ENCODE measurements around the gene SYT5.
"Not testable (repeated sequence)": the region's sequence is repeated elsewhere in the genome, so short reads cannot be mapped to it uniquely, and the experiment has no call there.

SYT5 gene

DNA sequence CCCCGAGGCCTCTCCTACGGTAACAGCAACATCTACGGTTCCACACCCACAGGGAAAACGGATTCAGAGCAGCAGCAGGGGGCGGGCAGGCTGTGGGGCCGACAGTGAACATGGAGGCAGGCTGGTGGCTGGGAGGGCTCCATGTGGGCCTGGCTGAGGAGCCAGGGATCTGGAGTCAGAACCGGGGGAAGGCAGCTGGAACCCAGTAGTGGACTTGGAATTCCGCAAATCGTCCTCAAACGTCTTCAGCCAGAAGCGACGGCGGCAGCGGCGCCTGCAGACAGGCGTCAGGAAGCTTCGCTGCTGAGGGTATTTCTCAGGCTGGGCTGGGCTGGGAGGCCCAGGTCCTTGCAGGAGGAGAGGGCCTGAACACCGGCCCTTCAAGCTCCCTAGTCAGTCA, 46.7 kb upstream of the SYT5 start:
- no peak overlapping the region for H3K4me3 ChIP-seq (ENCODE audit: low read depth, low read length)
- TF ChIP-seq, protein P1, sequence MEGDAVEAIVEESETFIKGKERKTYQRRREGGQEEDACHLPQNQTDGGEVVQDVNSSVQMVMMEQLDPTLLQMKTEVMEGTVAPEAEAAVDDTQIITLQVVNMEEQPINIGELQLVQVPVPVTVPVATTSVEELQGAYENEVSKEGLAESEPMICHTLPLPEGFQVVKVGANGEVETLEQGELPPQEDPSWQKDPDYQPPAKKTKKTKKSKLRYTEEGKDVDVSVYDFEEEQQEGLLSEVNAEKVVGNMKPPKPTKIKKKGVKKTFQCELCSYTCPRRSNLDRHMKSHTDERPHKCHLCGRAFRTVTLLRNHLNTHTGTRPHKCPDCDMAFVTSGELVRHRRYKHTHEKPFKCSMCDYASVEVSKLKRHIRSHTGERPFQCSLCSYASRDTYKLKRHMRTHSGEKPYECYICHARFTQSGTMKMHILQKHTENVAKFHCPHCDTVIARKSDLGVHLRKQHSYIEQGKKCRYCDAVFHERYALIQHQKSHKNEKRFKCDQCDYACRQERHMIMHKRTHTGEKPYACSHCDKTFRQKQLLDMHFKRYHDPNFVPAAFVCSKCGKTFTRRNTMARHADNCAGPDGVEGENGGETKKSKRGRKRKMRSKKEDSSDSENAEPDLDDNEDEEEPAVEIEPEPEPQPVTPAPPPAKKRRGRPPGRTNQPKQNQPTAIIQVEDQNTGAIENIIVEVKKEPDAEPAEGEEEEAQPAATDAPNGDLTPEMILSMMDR (IDR thresholded peaks at IDR 0.05; ENCODE audit: insufficient read depth, low read depth, low read length, missing control alignments): no peak
- DNase-seq (ENCODE audit: low read depth): no peak

DNA sequence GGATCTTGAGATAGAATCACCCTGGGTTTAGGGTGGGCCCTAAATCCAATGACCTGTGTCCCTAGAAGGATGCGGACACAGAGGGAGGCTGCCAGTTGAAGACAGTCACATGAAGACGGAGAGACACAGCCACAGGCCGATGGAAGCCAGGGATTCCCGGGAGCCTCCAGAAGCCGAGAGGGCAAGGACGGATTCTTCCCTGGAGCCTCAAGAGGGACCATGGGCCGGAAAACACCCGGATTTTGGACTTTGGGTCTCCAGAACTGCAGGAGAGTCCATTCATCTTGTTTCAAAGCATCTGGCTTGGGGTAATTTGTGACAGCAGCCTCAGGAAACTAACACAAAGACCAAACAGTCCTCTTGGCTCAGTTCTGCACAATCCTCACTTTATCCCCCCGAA, 46.2 kb upstream of the SYT5 start:
- no peak overlapping the region for H3K4me3 ChIP-seq (ENCODE audit: low read depth, low read length)
- TF ChIP-seq, protein P1 (IDR thresholded peaks at IDR 0.05; ENCODE audit: insufficient read depth, low read depth, low read length, missing control alignments): no peak
- DNase-seq (ENCODE audit: low read depth): no peak

DNA sequence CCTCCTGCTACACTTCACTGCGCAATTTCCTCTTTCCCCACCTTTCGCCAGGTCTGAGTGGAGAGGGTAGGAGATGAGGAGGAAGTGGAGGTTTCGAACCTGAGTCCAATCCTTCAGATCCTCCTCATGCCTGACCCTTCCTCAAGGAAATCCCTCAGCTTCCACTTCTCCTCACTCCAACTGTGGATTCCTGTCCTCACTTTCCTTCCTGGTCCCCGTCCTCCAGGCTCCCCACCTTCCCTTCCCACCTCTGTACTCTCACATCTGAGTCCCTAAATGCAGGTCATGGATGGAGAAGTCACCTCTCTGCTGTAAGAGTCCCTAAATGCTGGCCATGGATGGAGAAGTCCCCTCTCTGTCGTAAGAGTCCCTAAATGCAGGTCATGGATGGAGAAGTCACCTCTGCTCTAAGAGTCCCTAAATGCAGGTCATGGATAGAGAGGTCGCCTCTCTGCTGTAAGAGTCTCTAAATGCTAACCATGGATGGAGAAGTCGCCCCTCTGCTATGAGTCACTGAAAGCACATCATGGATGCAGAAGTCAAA, 45.4 kb upstream of the SYT5 start:
- TF ChIP-seq, protein P1 (IDR thresholded peaks at IDR 0.05; ENCODE audit: insufficient read depth, low read depth, low read length, missing control alignments): no peak
- H3K4me3 ChIP-seq (ENCODE audit: low read depth, low read length): no peak overlapping the region
- DNase-seq (ENCODE audit: low read depth): no peak

DNA sequence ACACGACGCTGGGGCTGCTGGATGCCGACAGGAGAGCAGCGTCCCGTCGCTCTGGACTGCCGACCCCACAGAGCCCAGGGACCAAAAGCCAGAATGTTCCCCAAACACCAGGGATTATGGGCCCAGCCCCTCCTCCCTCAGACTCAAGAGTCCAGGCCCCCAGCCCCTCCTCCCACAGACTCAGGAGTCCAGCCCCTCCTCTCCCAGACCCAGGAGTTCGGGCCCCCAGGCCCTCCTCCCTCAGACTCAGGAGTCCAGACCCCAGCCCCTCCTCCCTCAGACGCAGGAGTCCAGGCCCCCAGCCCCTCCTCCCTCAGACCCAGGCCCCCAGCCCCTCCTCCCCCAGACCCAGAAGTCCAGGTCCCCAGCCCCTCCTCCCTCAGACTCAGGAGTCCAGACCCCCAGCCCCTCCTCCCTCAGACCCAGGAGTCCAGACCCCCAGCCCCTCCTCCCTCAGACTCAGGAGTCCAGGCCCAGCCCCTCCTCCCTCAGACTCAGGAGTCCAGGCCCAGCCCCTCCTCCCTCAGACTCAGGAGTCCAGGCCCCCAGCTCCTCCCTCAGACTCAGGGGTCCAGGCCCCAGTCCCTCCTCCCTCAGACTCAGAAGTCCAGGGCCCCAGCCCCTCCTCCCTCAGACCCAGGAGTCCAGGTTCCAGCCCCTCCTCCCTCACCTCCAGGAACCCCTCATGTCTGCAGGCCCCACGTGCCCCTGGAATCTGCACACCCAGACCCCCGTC, 44.8 kb upstream of the SYT5 start:
- DNase-seq (ENCODE audit: low read depth): not testable (repeated sequence)

DNA sequence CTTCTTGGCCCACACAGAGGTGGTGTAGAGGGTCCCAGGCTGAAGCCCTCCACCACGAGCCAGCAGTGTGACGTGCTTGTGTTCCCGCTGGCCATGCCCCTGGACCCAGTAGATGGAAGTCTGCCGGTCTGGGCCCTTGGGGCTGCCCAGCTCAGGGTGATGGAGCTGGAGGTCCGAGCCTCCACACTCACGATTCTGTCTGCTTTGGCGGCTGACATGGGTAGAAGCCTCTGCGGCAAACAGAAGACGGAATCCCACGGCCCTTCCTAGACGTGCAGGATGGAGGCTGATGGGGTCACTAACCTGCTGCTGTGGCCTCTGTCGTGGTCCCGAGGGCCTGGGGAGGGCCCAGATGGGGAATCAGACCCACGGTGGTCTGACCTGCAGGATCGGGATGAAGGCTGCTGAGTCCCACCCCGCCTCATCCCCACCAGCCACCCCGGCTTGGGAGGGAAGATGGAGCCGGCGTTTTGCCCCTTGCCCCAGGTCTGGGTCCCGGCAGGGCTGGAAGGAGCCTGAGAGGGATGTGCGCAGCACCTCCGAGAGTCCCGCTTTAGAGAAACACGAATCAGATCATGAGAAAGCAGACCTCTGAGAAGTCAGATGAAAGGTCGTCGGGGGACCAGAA, 44.1 kb upstream of the SYT5 start:
- TF ChIP-seq, protein P1 (IDR thresholded peaks at IDR 0.05; ENCODE audit: insufficient read depth, low read depth, low read length, missing control alignments): no peak
- no peak for DNase-seq (ENCODE audit: low read depth)
- no peak overlapping the region for H3K4me3 ChIP-seq (ENCODE audit: low read depth, low read length)

More for the DNA sequence above, 44.8 kb upstream of the SYT5 start:
- H3K4me3 ChIP-seq (ENCODE audit: low read depth, low read length): not testable (repeated sequence)

DNA sequence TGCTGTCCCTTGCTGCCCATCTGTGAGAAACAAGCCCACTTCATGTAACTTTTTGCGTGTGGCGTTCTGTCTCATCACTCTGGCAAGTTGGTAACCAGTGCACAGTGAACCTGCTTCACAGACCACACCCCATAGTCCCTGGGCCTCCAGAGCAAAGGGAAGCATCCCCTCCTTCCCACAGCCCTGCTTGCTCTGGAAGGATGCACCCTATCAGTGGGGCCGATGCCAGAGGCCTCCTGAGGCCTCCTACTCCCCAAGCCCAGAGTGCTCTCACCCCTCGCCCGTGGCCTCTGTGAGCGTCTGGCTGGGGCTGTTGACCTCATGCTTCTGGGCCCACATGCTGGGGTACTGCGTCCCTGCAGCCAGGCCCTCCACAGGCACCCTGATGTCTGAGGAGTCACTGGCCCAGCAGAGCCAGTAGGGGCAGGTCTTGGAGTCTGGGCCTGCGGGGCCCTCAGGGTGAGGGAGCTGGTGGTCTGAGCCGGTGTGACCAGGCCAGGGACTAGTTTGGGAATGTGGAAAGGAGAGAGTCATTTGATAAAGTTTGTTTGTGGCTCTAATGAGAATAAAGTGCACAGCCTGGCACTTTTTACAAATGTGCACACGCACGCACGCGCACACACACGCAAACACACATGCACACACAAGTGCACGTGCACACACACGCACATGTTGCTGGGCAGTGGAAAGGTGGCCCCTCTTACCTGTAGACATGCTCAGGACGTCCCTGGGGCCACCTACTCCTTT, 43.4 kb upstream of the SYT5 start:
- TF ChIP-seq, protein P1 (IDR thresholded peaks at IDR 0.05; ENCODE audit: insufficient read depth, low read depth, low read length, missing control alignments): no peak
- no peak for DNase-seq (ENCODE audit: low read depth)
- no peak overlapping the region for H3K4me3 ChIP-seq (ENCODE audit: low read depth, low read length)

DNA sequence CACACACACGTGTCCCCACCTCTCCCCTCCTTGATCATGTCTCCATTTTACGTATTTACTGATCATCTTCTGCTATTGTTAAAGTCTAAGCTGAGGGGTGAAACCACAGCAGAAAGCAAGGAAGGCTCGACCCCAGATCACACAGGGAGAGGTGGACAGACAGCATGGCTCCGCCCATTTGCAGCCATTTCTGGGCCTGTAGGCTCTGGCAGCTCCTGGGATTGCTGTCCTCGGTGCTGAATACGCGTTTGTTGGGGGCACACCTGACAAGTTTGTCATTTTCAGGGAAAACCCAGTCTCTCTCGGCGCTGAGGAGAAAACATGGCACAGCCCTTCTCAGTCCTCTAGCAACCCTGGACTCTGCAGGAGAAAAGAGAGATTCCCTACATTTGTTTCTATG, 40.4 kb upstream of the SYT5 start:
- H3K4me3 ChIP-seq (ENCODE audit: low read depth, low read length): no peak overlapping the region
- no peak for DNase-seq (ENCODE audit: low read depth)
- TF ChIP-seq, protein P1 (IDR thresholded peaks at IDR 0.05; ENCODE audit: insufficient read depth, low read depth, low read length, missing control alignments): no peak

Measured in GM12865 (cell line).